ENCODE measurements around the gene PC. TPM values are rescaled to one million over a fixed set of nuclear protein-coding genes. Genes with fewer than 3 reads are reported as not detected.

PC gene
- polyA plus RNA-seq, 1 donor (not counting 4 experiments of a cell fraction or from before 2014, with no cell fraction given), result 13.3 TPM

GRCh38 chr11:66987924-66988637 is 29.9 kb upstream of the PC start:
- H3K36me3 ChIP-seq (ENCODE audit: control insufficient read depth in 2 of 2, extremely low read depth in 1 of 2, insufficient read depth in 2 of 2, low read length in 2 of 2), result no peaks in the 10 kb centered on the region
- H3K4me2 ChIP-seq (ENCODE audit: control insufficient read depth, extremely low read depth, insufficient read depth, low read depth, low read length), result no peak overlapping the region
- H3K4me1 ChIP-seq (ENCODE audit: control insufficient read depth, extremely low read depth, insufficient read depth, low read length), result peaks cover 10% of the 10 kb centered on the region
- no peaks in the 10 kb centered on the region for H4K20me1 ChIP-seq (ENCODE audit: control insufficient read depth, extremely low read depth, insufficient read depth, low read length)
- no peaks in the 10 kb centered on the region for H3K79me2 ChIP-seq (ENCODE audit: control insufficient read depth, insufficient read depth, low read length)
- DNase-seq (ENCODE audit: low read depth, low spot score) (no peak), FAIRE-seq (no peak)
- H3K27me3 ChIP-seq (ENCODE audit: control insufficient read depth, extremely low read depth, insufficient read depth, low read length), result no peaks in the 10 kb centered on the region
- no peak overlapping the region for H3K9ac ChIP-seq (ENCODE audit: control insufficient read depth, extremely low read depth, insufficient read depth, low read length)
- H2AFZ ChIP-seq (ENCODE audit: control insufficient read depth, low read length), result no peak overlapping the region
- TF ChIP-seq EZH2 (IDR thresholded peaks at IDR 0.05; ENCODE audit: low read length) (no peak), CTCF (optimal IDR thresholded peaks at IDR 0.05 in 1 of 3, IDR thresholded peaks at IDR 0.05 in 1 of 3, conservative IDR thresholded peaks at IDR 0.05 in 1 of 3; ENCODE audit: extremely low read depth in 1 of 3, insufficient read depth in 2 of 3, low read length in 3 of 3) (no peak)
- no peaks in the 10 kb centered on the region for H3K9me3 ChIP-seq (ENCODE audit: control insufficient read depth, low read depth, low read length)
- no peak overlapping the region for H3K4me3 ChIP-seq (ENCODE audit: control insufficient read depth in 2 of 3, extremely low read depth in 1 of 3, insufficient read depth in 2 of 3, low read depth in 1 of 3, low read length in 3 of 3)
- no peaks in the 10 kb centered on the region for H3K9me1 ChIP-seq (ENCODE audit: control insufficient read depth, extremely low read depth, insufficient read depth, low read length)
- dilution Hi-C loops (cut with MboI; ENCODE audit: extremely low pct_ligation_motif_present, low sequenced_read_pairs), result no loop called here
- H3K27ac ChIP-seq (ENCODE audit: control insufficient read depth, insufficient read depth, low read length), result no peak overlapping the region

GRCh38 chr11:66987158-66987620 is 29.0 kb upstream of the PC start:
- Histone ChIP-seq H3K27ac (ENCODE audit: control insufficient read depth, insufficient read depth, low read length) (no peak overlapping the region), H3K9me1 (ENCODE audit: control insufficient read depth, extremely low read depth, insufficient read depth, low read length) (no peaks in the 10 kb centered on the region), H3K9me3 (ENCODE audit: control insufficient read depth, low read depth, low read length) (no peaks in the 10 kb centered on the region), H4K20me1 (ENCODE audit: control insufficient read depth, extremely low read depth, insufficient read depth, low read length) (no peaks in the 10 kb centered on the region), H2AFZ (ENCODE audit: control insufficient read depth, low read length) (no peak overlapping the region), H3K9ac (ENCODE audit: control insufficient read depth, extremely low read depth, insufficient read depth, low read length) (no peak overlapping the region), H3K79me2 (ENCODE audit: control insufficient read depth, insufficient read depth, low read length) (no peaks in the 10 kb centered on the region), H3K36me3 (ENCODE audit: control insufficient read depth in 2 of 2, extremely low read depth in 1 of 2, insufficient read depth in 2 of 2, low read length in 2 of 2) (no peaks in the 10 kb centered on the region), H3K4me3 (ENCODE audit: control insufficient read depth in 2 of 3, extremely low read depth in 1 of 3, insufficient read depth in 2 of 3, low read depth in 1 of 3, low read length in 3 of 3) (no peak overlapping the region), H3K27me3 (ENCODE audit: control insufficient read depth, extremely low read depth, insufficient read depth, low read length) (no peaks in the 10 kb centered on the region), H3K4me2 (ENCODE audit: control insufficient read depth, extremely low read depth, insufficient read depth, low read depth, low read length) (no peak overlapping the region), H3K4me1 (ENCODE audit: control insufficient read depth, extremely low read depth, insufficient read depth, low read length) (peaks cover 12% of the 10 kb centered on the region)
- dilution Hi-C loops (cut with MboI; ENCODE audit: extremely low pct_ligation_motif_present, low sequenced_read_pairs), result no loop called here
- no peak for DNase-seq (ENCODE audit: low read depth, low spot score)
- FAIRE-seq, result no peak
- no peak for TF ChIP-seq CTCF (optimal IDR thresholded peaks at IDR 0.05 in 1 of 3, IDR thresholded peaks at IDR 0.05 in 1 of 3, conservative IDR thresholded peaks at IDR 0.05 in 1 of 3; ENCODE audit: extremely low read depth in 1 of 3, insufficient read depth in 2 of 3, low read length in 3 of 3)
- no peak for TF ChIP-seq EZH2 (IDR thresholded peaks at IDR 0.05; ENCODE audit: low read length)
